Lung microvascular endothelial cell (primary cell): ENCODE measurements around the gene BCAS3. TPM values are rescaled to one million over a fixed set of nuclear protein-coding genes. Genes with fewer than 3 reads are reported as not detected.
"Not testable (repeated sequence)": the region's sequence is repeated elsewhere in the genome, so short reads cannot be mapped to it uniquely, and the experiment has no call there.

ENCODE experiments used
- DNase-seq, 2 donors: peaks; one replicate each; pipeline versions ENCODE4 v3.0.0 to v3.0.0-alpha.2; 2010; ENCODE audit warnings: low read depth in 2 of 2
- total RNA-seq: library from RNA; depleted of rRNA; stranded (reverse); fragments of >200 nt; gene quantifications from 2 replicates; pipeline ENCODE4 v1.2.1, GENCODE V29; 2014

Gene BCAS3
- total RNA-seq, result 10.9 and 17.9 TPM in 2 replicates

GRCh38 chr17:60677308-60678117, at the start of gene BCAS3:
Gene BCAS3 (plus strand): TSS chr17:60677851.
- peak; percentile 99 for DNase-seq

DNA sequence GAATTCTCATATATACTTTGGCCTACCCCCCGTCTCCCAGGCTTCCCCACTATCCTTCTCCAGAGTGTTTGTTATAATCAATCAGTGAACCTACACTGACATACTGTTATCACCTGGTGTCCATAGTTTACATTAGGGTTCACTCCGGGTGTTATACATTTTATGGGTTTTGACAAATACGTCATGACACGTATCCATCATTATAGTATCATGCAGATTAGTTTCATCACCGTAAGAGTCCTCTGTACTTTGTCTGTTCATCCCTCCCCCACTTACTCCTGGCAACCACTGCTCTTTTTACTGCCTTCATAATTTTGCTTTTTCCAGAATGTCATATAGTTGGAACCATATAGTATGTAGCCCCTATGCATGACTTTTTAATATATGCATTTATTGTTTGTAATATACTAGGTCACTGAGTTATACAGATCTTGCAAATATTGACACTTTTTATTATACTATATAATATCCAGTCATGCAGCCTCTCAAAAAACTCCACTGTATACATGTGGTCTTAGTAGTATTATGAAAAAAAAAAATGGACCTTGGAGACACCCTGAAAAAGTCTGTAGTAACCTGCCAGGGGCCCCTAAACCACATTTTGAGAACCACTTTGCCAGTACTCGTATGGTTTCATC, 49.3 kb upstream of the BCAS3 start:
- no peak for DNase-seq

DNA sequence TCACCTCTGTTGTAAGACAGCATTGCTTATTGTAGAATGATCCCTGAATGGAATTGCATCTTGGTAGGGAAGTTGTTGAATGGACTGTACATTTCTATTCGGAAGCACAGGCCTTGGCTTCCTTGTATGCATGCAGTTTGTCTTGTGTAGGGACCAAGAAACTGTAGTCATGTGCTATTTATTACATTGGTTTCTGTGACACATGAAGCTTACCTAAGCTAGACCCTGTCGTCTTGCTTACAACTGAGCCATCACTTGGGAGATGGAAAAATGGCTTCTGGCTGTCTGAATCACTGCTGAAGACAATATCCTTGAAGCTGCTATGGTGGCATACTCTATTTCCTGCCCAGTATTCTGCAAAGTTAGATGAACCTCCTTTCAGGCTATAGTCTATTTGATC, 48.5 kb upstream of the BCAS3 start:
- no peak for DNase-seq

- DNase-seq, result peak; percentile 71 to 85
These were observed 47.3 kb upstream of the BCAS3 start for GRCh38 chr17:60630352-60630751.

DNA sequence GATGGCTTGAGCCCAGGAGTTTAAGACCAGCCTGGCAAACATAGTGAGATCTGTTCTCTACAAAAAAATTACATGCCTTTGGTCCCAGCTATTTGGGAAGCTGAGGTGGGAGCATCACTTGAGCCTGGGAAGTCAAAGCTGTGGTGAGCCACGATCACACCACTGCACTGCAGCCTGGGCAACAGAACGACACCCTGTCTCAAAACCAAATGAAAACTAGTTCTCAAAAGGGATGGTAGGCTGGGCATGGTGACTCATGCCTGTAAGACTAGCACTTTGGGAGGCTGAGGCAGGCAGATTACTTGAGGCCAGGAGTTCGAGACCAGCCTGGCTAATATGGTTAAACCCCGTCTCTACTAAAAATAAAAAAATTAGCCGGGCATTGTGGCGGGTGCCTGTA, 46.5 kb upstream of the BCAS3 start:
- no peak for DNase-seq

DNA sequence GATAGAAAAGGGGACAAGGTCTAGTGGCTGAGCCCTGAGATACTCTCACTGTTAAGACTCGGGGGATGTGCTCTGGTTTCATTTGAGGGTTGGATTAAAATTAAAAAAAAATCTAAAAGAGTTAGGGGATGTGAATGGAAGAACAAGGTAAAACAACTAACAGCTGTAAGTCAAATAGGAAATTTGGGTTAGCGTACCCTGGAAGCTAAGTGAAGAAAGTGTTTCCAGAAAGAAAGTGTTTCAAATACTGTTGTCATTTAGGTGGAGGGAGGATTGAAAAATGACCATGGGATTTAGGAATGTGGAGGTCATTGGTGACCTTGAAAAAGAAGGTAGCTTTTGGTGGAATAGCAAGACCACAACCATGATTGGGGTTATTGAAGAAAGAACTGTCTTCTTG, 40.0 kb upstream of the BCAS3 start:
- no peak for DNase-seq

GRCh38 chr17:60639019-60639330, 38.7 kb upstream of the BCAS3 start:
- no peak for DNase-seq

DNA sequence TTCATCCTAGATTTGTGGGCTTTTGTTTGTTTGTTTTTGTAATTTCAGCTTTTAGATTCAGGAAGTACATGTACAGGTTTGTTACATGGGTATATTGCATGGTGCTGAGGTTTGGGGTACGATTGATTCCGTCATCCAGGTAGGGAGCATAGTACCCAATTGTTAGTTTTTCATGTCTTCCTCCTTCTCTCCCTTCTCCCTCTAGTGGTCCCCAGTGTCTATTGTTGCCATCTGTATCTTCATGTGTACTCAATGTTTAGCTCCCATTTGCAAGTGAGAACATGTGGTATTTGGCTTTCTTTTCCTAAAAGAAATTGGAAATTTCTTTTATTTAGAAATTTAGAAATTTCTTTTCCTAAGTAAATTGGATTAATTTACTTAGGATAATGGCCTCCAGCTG, 37.1 kb upstream of the BCAS3 start:
- peak; percentile 25 to 35 for DNase-seq

GRCh38 chr17:60641126-60641525, 36.5 kb upstream of the BCAS3 start:
- no peak for DNase-seq

DNA sequence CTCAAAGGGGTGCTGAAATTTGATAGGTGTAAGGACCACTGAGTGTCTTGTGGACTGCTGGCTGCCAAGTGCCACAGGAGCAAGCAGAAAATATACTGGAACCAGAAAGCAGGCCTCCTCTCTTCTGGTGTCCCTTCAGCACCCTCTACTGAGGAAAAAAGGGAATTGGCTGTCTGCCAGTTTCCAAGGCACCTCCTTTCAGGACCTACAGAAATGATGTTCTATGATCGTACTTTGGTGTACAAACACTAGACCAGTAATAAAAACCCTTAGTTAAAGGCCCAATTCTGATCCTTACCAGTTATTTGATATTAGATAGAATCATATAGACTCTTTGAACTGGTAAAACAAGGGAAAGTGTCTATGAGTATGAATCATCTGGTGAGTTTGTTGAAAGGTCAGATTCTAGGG, 35.8 kb upstream of the BCAS3 start:
- peak; percentile 85 to 88 for DNase-seq

DNA sequence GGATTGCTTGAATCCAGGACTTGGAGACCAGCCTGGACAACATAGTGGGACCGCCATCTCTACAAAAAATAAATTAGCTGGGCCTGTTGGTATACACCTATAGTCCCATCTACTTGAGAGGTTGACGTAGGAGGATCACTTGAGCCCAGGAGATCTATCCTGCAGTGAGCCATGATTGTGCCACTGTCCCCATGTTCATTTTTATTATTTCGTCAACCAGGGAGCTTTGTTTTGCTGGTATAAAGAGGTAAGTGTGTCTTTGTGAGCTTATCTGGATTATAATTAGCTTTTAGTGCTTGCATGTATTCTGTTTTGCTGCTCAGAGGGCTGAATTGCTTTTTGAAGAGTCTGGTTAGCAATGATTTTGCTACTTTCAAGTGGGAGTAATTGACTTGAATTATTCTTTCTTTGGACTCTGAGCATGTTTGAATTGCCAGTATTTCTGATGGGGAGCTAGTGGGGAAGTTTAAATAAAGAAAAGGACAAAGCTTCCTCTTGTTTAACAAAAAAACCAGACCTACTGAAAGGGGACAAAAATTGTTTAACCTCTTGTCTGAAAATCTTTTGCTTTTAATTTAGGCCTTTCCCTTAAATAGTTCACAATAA, 31.6 kb upstream of the BCAS3 start:
- no peak for DNase-seq

- no peak for DNase-seq
These were observed 30.9 kb upstream of the BCAS3 start for GRCh38 chr17:60646701-60647100.

DNA sequence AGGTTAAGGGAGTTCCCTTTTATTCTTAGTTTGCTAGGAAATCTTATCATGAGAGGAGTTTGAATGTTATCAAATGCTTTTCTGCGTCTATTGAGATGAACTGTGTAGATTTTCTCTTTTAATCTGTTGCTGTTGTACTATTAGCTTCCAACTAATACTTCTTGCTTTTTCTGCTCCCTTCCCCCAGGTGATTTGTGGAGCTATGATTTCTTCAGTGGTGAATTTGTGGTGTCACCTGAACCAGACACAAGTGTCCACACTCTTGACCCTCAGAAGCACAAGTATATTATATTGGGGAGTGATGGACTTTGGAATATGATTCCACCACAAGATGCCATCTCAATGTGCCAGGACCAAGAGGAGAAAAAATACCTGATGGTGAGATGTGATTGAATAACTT, 29.9 kb upstream of the BCAS3 start:
- DNase-seq, result no peak

DNA sequence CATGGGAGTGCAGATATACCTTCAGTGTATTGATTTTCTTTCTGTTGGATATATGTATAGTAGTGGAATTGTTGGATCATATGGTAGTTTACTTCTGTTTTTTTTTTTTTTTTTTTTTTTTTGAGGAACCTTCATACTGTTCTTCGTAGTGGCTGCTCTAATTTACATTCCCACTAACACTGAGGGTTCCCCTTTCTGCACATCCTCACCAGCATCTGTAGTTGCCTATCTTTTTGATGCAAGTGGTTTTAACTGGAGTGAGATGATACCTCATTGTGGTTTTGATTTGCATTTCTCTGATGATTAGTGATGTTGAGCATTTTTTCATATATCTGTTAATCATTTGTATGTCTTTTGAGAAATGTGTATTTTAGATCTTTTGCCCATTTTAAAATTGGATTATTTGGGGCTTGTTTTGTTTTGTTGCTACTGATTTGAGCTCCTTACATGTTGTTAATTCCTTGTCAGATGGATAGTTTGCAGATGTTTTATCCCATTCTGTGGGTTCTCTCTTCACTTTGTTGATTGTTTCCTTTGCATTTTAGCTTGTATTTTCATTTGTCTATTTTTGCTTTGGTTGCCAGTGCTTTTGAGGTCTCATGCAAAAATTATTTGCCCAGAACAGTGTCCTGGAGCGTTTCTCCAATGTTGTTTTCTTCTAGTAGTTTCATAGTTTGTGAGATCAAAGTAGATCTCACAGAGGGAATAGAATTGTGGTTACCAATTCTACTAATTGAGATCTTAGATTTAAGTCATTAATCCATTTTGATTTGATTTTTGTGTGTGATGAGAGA, 25.0 kb upstream of the BCAS3 start:
- DNase-seq, result no peak

DNA sequence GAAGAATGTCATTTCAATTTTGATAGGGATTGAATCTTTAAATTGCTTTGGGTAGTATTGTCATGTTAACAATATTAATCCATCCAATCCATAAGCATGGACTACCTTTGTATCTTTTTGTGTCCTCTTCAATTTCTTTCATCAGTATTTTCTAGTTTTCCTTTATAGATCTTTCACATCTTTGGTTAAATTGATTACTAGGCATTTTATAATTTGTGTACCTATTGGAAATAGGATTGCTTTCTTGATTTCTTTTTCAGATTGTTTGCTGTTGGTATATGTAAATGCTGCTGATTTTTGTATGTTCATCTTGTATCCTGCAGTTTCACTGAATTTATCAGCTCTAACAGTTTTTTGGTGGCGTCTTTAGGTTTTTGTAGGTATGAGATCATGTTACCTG, 24.1 kb upstream of the BCAS3 start:
- DNase-seq, result no peak

DNA sequence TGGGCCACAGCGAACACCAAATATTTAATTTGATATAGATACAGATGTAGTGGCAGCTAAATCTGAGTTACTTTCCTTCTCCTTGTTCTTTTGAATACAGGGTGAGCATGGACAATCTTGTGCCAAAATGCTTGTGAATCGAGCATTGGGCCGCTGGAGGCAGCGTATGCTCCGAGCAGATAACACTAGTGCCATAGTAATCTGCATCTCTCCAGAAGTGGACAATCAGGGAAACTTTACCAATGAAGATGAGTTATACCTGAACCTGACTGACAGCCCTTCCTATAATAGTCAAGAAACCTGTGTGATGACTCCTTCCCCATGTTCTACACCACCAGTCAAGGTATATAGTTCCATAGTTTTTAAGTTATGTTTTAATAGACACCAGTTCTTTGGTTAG, 21.2 kb upstream of the BCAS3 start:
- DNase-seq, result no peak

DNA sequence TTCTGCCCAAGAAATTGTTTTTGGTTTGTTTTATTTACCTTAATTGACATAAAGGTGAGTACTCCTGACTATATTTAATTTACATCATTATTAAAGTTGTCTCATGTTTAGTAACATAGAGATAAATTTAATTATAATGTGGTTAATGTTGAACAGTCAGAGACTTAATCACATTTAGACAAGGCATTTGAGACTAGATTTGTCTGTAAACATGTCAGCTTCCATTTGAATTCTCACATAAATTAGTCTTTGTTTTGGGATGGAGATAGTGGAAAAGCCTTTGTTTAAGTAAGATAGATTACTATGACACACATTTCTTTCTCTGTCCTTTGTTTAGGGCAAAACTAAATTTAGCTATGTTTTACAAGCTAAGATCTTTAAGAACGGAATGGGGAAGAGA, 18.5 kb upstream of the BCAS3 start:
- DNase-seq, result no peak

- no peak for DNase-seq
These were observed 16.2 kb upstream of the BCAS3 start for GRCh38 chr17:60661489-60661888.

GRCh38 chr17:60664022-60664421, 13.6 kb upstream of the BCAS3 start:
- no peak for DNase-seq

- no peak for DNase-seq
These were observed 12.0 kb upstream of the BCAS3 start for GRCh38 chr17:60665602-60666001.

DNA sequence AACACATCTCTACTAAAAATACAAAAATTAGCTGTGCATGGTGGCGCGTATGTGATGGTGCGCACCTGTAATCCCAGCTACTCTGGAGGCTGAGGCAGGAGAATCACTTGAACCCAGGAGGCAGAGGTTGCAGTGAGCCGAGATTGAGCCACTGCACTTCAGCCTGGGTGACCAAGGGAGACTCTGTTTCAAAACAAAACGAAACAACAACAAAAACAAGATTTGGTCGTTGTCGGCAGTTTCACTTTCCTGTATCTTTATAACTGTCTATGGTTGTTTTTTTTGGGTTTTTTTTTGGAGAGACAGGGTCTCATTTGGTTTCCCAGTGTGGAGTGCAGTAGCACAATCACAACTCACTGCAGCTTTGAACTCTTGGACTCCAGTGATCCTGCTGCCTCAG, 8.9 kb upstream of the BCAS3 start:
- not testable (repeated sequence) for DNase-seq

- DNase-seq, result no peak
These were observed 6.2 kb upstream of the BCAS3 start for GRCh38 chr17:60671482-60671881.
